Osteocyte (in vitro differentiated cells): ENCODE measurements around the gene SPDEF. TPM values are rescaled to one million over a fixed set of nuclear protein-coding genes. Genes with fewer than 3 reads are reported as not detected.

Experiments used
- DNase-seq: peaks from one replicate; pipeline ENCODE4 v3.0.0; 2021; ENCODE audit warnings: mixed read lengths; ENCODE audit not compliant: unreplicated experiment; ENCODE audit errors: extremely low spot score
- H3K27ac Mint-ChIP-seq: one replicate; pipeline ENCODE4 v1.8.0; 2021; ENCODE audit warnings: mild to moderate bottlenecking, mixed read lengths; ENCODE audit not compliant: unreplicated experiment
- H3K27me3 Mint-ChIP-seq: one replicate; pipeline ENCODE4 v1.8.0; 2021; ENCODE audit warnings: mixed read lengths; ENCODE audit not compliant: unreplicated experiment
- H3K36me3 Mint-ChIP-seq: one replicate; pipeline ENCODE4 v1.8.0; 2021; ENCODE audit warnings: mixed read lengths; ENCODE audit not compliant: unreplicated experiment
- H3K4me1 Mint-ChIP-seq: one replicate; pipeline ENCODE4 v1.8.0; 2021; ENCODE audit warnings: mixed read lengths; ENCODE audit not compliant: unreplicated experiment
- H3K4me3 Mint-ChIP-seq: one replicate; pipeline ENCODE4 v1.8.0; 2021; ENCODE audit warnings: mild to moderate bottlenecking, moderate library complexity, mixed read lengths; ENCODE audit not compliant: unreplicated experiment
- H3K9me3 Mint-ChIP-seq: one replicate; pipeline ENCODE4 v1.8.0; 2021; ENCODE audit warnings: mixed read lengths; ENCODE audit not compliant: unreplicated experiment
- total RNA-seq: library from RNA; stranded (reverse); gene quantifications from 2 replicates; pipeline ENCODE4 v1.2.1, GENCODE V29; 2021
- TF ChIP-seq, protein P1 (sequence below): fragments of 200-600 bp; sonication (generic); IDR thresholded peaks from 2 replicates; pipeline ENCODE4 v1.5.0; 2021; ENCODE audit warnings: antibody characterized with exemption, mild to moderate bottlenecking, moderate library complexity

Gene SPDEF
- total RNA-seq, 1 donor from 2014 or later = not detected

DNA sequence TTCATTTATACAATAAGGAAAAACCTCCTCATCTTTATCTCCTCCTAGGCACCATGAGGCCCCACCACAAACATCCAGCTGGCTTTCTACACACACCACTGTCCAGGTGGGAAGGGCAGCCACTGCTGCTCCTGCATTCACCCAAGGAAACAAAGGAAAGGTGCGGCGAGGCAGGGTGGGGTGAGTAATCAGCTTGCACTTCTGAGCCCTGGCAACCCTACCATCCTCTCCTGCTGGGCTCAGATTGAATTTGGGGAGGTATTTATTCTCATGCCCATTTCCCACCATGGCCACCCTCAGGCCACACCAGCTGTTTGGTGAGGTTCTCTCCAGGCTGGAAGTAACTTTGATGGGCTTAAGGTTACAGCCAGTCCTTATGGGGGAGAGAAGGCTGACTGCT is 31.2 kb upstream of the SPDEF start:
- Mint-ChIP-seq H3K4me3 (no peak overlapping the region), H3K27me3 (no peaks in the 10 kb centered on the region), H3K9me3 (no peaks in the 10 kb centered on the region), H3K27ac (no peak overlapping the region), H3K36me3 (peaks cover 10% of the 10 kb centered on the region), H3K4me1 (peaks cover 10% of the 10 kb centered on the region)
- TF ChIP-seq, protein P1, sequence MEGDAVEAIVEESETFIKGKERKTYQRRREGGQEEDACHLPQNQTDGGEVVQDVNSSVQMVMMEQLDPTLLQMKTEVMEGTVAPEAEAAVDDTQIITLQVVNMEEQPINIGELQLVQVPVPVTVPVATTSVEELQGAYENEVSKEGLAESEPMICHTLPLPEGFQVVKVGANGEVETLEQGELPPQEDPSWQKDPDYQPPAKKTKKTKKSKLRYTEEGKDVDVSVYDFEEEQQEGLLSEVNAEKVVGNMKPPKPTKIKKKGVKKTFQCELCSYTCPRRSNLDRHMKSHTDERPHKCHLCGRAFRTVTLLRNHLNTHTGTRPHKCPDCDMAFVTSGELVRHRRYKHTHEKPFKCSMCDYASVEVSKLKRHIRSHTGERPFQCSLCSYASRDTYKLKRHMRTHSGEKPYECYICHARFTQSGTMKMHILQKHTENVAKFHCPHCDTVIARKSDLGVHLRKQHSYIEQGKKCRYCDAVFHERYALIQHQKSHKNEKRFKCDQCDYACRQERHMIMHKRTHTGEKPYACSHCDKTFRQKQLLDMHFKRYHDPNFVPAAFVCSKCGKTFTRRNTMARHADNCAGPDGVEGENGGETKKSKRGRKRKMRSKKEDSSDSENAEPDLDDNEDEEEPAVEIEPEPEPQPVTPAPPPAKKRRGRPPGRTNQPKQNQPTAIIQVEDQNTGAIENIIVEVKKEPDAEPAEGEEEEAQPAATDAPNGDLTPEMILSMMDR = no peak
- no peak for DNase-seq

- peaks cover 10% of the 10 kb centered on the region for H3K36me3 Mint-ChIP-seq
- no peak for DNase-seq
- TF ChIP-seq, protein P1 = no peak
- H3K27ac Mint-ChIP-seq = no peak overlapping the region
- H3K4me3 Mint-ChIP-seq = no peak overlapping the region
- no peaks in the 10 kb centered on the region for H3K27me3 Mint-ChIP-seq
- H3K4me1 Mint-ChIP-seq = peaks cover 10% of the 10 kb centered on the region
- no peaks in the 10 kb centered on the region for H3K9me3 Mint-ChIP-seq
Measured at GRCh38 chr6:34586327-34587040, 30.4 kb upstream of the SPDEF start.

GRCh38 chr6:34585512-34586061 is 29.5 kb upstream of the SPDEF start:
- no peak for DNase-seq
- TF ChIP-seq, protein P1 = no peak
- H3K9me3 Mint-ChIP-seq = no peaks in the 10 kb centered on the region
- H3K4me3 Mint-ChIP-seq = no peak overlapping the region
- peaks cover 8% of the 10 kb centered on the region for H3K4me1 Mint-ChIP-seq
- H3K36me3 Mint-ChIP-seq = peaks cover 10% of the 10 kb centered on the region
- no peaks in the 10 kb centered on the region for H3K27me3 Mint-ChIP-seq
- no peak overlapping the region for H3K27ac Mint-ChIP-seq

- TF ChIP-seq, protein P1 = no peak
- DNase-seq = no peak
- Mint-ChIP-seq H3K4me3 (no peak overlapping the region), H3K9me3 (no peaks in the 10 kb centered on the region), H3K27me3 (no peaks in the 10 kb centered on the region), H3K4me1 (peaks cover 5% of the 10 kb centered on the region), H3K27ac (no peak overlapping the region), H3K36me3 (peaks cover 10% of the 10 kb centered on the region)
Measured at GRCh38 chr6:34585108-34585507, 29.0 kb upstream of the SPDEF start.

DNA sequence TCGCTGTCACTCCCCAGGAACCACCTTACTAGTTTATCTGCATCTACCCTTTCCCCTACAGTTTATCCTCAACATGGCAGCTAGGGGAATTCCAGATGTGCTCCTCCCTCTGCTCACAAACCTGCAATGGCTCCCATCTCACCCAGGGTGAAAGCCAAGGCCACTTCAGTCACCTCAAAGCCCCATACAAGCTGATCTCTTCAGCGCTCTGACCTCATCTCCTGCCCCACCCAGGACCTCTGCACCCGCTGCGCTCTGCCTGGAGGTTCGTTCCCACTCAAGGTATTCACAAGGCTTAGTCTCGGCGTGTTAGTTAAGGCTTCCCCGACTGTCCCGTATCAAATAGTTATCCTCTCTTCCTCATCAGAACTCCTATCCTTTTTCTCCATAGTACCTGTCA is 28.6 kb upstream of the SPDEF start:
- Mint-ChIP-seq H3K4me1 (peaks cover 5% of the 10 kb centered on the region), H3K27me3 (no peaks in the 10 kb centered on the region), H3K9me3 (no peaks in the 10 kb centered on the region), H3K4me3 (no peak overlapping the region), H3K36me3 (peaks cover 10% of the 10 kb centered on the region), H3K27ac (no peak overlapping the region)
- TF ChIP-seq, protein P1 = no peak
- no peak for DNase-seq
